HUES6 (cell line): ENCODE measurements around the gene PDCD6IP.
"Not testable (repeated sequence)": the region's sequence is repeated elsewhere in the genome, so short reads cannot be mapped to it uniquely, and the experiment has no call there.

Experiments
- H3K27ac ChIP-seq: 2 replicates; pipeline ENCODE4 v1.7.0; 2013; ENCODE audit warnings: low read depth, mild to moderate bottlenecking, low read length, inconsistent platforms
- H3K27me3 ChIP-seq: 2 replicates; pipeline ENCODE4 v1.6.1; 2013; ENCODE audit warnings: low read length; ENCODE audit not compliant: control insufficient read depth, insufficient read depth
- H3K36me3 ChIP-seq: 2 replicates; pipeline ENCODE4 v1.6.1; 2013; ENCODE audit warnings: low read length; ENCODE audit not compliant: control insufficient read depth, insufficient read depth
- H3K4me1 ChIP-seq: 2 replicates; pipeline ENCODE4 v1.6.1; 2013; ENCODE audit warnings: low read length; ENCODE audit not compliant: control insufficient read depth, insufficient read depth
- H3K4me3 ChIP-seq: 2 replicates; pipeline ENCODE4 v1.5.1; 2013; ENCODE audit warnings: low read depth, low read length
- H3K9ac ChIP-seq: one replicate; pipeline ENCODE4 v1.6.1; 2013; ENCODE audit warnings: mild to moderate bottlenecking, low read length
- H3K9me3 ChIP-seq: 2 replicates; pipeline ENCODE4 v1.6.1; 2013; ENCODE audit warnings: low read depth, low read length; ENCODE audit not compliant: control insufficient read depth, insufficient read depth

The PDCD6IP gene

GRCh38 chr3:33798418-33799201 is at the start of gene PDCD6IP:
PDCD6IP (plus strand) TSS chr3:33798630; CDS start chr3:33798729, 99 bp downstream.
- H3K27ac ChIP-seq = peak within 1 kb of the TSS; percentile 53; the same call in 1 of the 2 replicates

GRCh38 chr3:33749546-33750210 is 48.8 kb upstream of the PDCD6IP start:
- Histone ChIP-seq H3K36me3 (no peaks in the 10 kb centered on the region), H3K4me1 (peaks cover 2% of the 10 kb centered on the region; the same call in 1 of the 2 replicates), H3K9ac (no peak overlapping the region), H3K27me3 (no peaks in the 10 kb centered on the region), H3K9me3 (peaks cover 18% of the 10 kb centered on the region), H3K27ac (no peak overlapping the region), H3K4me3 (no peak overlapping the region)

More at GRCh38 chr3:33798418-33799201, at the start of gene PDCD6IP:
- peak within 1 kb of the TSS; percentile 95 for H3K9ac ChIP-seq
- H3K36me3 ChIP-seq = peaks cover 10% of the 10 kb centered on the region
- H3K27me3 ChIP-seq = no peaks in the 10 kb centered on the region
- H3K4me1 ChIP-seq = peaks cover 10% of the 10 kb centered on the region; the same call in 1 of the 2 replicates
- H3K9me3 ChIP-seq = peaks cover 8% of the 10 kb centered on the region
- H3K4me3 ChIP-seq = peak within 1 kb of the TSS; percentile 94

- no peak overlapping the region for H3K9ac ChIP-seq
- no peak overlapping the region for H3K4me3 ChIP-seq
- H3K27ac ChIP-seq = no peak overlapping the region
- peaks cover 2% of the 10 kb centered on the region; the same call in 1 of the 2 replicates for H3K4me1 ChIP-seq
- no peaks in the 10 kb centered on the region for H3K36me3 ChIP-seq
- peaks cover 23% of the 10 kb centered on the region for H3K9me3 ChIP-seq
- H3K27me3 ChIP-seq = no peaks in the 10 kb centered on the region
Observed at GRCh38 chr3:33750211-33750548, 48.2 kb upstream of the PDCD6IP start.

- Histone ChIP-seq H3K27ac (no peak overlapping the region), H3K4me3 (no peak overlapping the region), H3K4me1 (peaks cover 2% of the 10 kb centered on the region; the same call in 1 of the 2 replicates), H3K36me3 (no peaks in the 10 kb centered on the region), H3K27me3 (no peaks in the 10 kb centered on the region), H3K9ac (no peak overlapping the region), H3K9me3 (peaks cover 26% of the 10 kb centered on the region)
Observed at GRCh38 chr3:33751336-33751735, 47.1 kb upstream of the PDCD6IP start.

- not testable (repeated sequence) for H3K9ac ChIP-seq, H3K36me3 ChIP-seq, H3K27me3 ChIP-seq, H3K4me3 ChIP-seq, H3K4me1 ChIP-seq, H3K27ac ChIP-seq
- peaks cover 33% of the 10 kb centered on the region for H3K9me3 ChIP-seq
Observed at GRCh38 chr3:33754391-33754790, 44.0 kb upstream of the PDCD6IP start.

- H3K9me3 ChIP-seq = peaks cover 27% of the 10 kb centered on the region
- no peaks in the 10 kb centered on the region for H3K27me3 ChIP-seq
- H3K9ac ChIP-seq = no peak overlapping the region
- no peaks in the 10 kb centered on the region for H3K36me3 ChIP-seq
- no peak overlapping the region for H3K27ac ChIP-seq
- no peaks in the 10 kb centered on the region for H3K4me1 ChIP-seq
- no peak overlapping the region for H3K4me3 ChIP-seq
Observed at GRCh38 chr3:33758281-33758680, 40.1 kb upstream of the PDCD6IP start.

- no peaks in the 10 kb centered on the region for H3K4me1 ChIP-seq
- no peak overlapping the region for H3K9ac ChIP-seq
- peaks cover 22% of the 10 kb centered on the region for H3K9me3 ChIP-seq
- no peaks in the 10 kb centered on the region for H3K36me3 ChIP-seq
- H3K27ac ChIP-seq = no peak overlapping the region
- no peaks in the 10 kb centered on the region for H3K27me3 ChIP-seq
- no peak overlapping the region for H3K4me3 ChIP-seq
Observed at GRCh38 chr3:33758864-33759263, 39.6 kb upstream of the PDCD6IP start.

GRCh38 chr3:33768578-33769330 is 29.7 kb upstream of the PDCD6IP start:
- Histone ChIP-seq H3K9me3 (no peaks in the 10 kb centered on the region), H3K4me1 (no peaks in the 10 kb centered on the region; the same call in 1 of the 2 replicates), H3K27ac (no peak overlapping the region), H3K4me3 (no peak overlapping the region), H3K9ac (no peak overlapping the region), H3K27me3 (no peaks in the 10 kb centered on the region), H3K36me3 (no peaks in the 10 kb centered on the region)

- Histone ChIP-seq H3K4me3 (no peak overlapping the region), H3K9ac (no peak overlapping the region), H3K36me3 (no peaks in the 10 kb centered on the region), H3K4me1 (no peaks in the 10 kb centered on the region; the same call in 1 of the 2 replicates), H3K9me3 (no peaks in the 10 kb centered on the region), H3K27me3 (no peaks in the 10 kb centered on the region), H3K27ac (no peak overlapping the region)
Observed at GRCh38 chr3:33773637-33774036, 24.8 kb upstream of the PDCD6IP start.

GRCh38 chr3:33775363-33775762 is 23.1 kb upstream of the PDCD6IP start:
- Histone ChIP-seq H3K4me3 (no peak overlapping the region), H3K36me3 (no peaks in the 10 kb centered on the region), H3K4me1 (no peaks in the 10 kb centered on the region; the same call in 1 of the 2 replicates), H3K9me3 (no peaks in the 10 kb centered on the region), H3K9ac (no peak overlapping the region), H3K27ac (no peak overlapping the region), H3K27me3 (no peaks in the 10 kb centered on the region)
